PFSK-1 (cell line): ENCODE data around the gene SLCO3A1.

Experiments
- POLR2AphosphoS5 ChIP-seq: IDR thresholded peaks from 2 replicates; pipeline ENCODE4 v1.6.1; 2012; ENCODE audit warnings: low read depth, mild to moderate bottlenecking, control low read depth, low read length, moderate library complexity
- SIN3A ChIP-seq: IDR thresholded peaks from 2 replicates; pipeline ENCODE4 v1.6.1; 2012; ENCODE audit warnings: mild to moderate bottlenecking, low read length, moderate library complexity, borderline replicate concordance; ENCODE audit not compliant: insufficient read depth
- TAF1 ChIP-seq: IDR thresholded peaks from 2 replicates; pipeline ENCODE4 v1.6.1; 2012; ENCODE audit warnings: low read length, control low read depth, borderline replicate concordance; ENCODE audit not compliant: insufficient read depth
- TF ChIP-seq, protein P1 (sequence below), 2 experiments: IDR thresholded peaks; 2 replicates each; pipeline versions ENCODE4 v1.6.1 to v1.8.0; 2011 to 2012; ENCODE audit warnings: low read depth in 2 of 2, low read length in 2 of 2, control low read depth in 1 of 2, inconsistent platforms in 1 of 2, mild to moderate bottlenecking in 1 of 2, moderate library complexity in 1 of 2; ENCODE audit not compliant: insufficient read depth in 1 of 2

DNA sequence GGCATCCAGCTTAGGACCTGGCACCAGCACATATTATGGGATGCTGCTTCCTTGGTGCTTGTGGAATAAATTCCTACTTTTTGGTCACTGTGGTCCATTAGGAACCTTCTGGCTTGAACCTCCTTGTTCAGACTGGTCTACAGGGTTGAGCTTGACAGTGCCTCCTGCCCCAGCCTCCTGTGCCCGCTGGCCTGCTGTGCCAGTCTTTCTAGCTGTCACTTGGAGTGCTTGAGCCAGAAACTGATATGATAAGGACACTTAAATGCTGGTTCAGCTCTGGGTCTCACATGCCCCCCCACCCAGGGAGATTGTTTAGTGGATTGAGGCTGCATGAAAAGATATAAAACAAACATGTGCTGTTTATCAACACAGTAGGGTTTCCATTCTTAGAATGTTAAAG is 147.8 kb downstream of the SLCO3A1 start:
- no peak for TF ChIP-seq POLR2AphosphoS5
- no peak for TF ChIP-seq TAF1
- TF ChIP-seq, protein P1, sequence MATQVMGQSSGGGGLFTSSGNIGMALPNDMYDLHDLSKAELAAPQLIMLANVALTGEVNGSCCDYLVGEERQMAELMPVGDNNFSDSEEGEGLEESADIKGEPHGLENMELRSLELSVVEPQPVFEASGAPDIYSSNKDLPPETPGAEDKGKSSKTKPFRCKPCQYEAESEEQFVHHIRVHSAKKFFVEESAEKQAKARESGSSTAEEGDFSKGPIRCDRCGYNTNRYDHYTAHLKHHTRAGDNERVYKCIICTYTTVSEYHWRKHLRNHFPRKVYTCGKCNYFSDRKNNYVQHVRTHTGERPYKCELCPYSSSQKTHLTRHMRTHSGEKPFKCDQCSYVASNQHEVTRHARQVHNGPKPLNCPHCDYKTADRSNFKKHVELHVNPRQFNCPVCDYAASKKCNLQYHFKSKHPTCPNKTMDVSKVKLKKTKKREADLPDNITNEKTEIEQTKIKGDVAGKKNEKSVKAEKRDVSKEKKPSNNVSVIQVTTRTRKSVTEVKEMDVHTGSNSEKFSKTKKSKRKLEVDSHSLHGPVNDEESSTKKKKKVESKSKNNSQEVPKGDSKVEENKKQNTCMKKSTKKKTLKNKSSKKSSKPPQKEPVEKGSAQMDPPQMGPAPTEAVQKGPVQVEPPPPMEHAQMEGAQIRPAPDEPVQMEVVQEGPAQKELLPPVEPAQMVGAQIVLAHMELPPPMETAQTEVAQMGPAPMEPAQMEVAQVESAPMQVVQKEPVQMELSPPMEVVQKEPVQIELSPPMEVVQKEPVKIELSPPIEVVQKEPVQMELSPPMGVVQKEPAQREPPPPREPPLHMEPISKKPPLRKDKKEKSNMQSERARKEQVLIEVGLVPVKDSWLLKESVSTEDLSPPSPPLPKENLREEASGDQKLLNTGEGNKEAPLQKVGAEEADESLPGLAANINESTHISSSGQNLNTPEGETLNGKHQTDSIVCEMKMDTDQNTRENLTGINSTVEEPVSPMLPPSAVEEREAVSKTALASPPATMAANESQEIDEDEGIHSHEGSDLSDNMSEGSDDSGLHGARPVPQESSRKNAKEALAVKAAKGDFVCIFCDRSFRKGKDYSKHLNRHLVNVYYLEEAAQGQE (IDR thresholded peaks at IDR 0.05; ENCODE audit: insufficient read depth in 1 of 2, low read depth in 2 of 2, low read length in 2 of 2) = no peak
- no peak for TF ChIP-seq SIN3A
